ENCODE results near the gene CAMK1D.

DNA sequence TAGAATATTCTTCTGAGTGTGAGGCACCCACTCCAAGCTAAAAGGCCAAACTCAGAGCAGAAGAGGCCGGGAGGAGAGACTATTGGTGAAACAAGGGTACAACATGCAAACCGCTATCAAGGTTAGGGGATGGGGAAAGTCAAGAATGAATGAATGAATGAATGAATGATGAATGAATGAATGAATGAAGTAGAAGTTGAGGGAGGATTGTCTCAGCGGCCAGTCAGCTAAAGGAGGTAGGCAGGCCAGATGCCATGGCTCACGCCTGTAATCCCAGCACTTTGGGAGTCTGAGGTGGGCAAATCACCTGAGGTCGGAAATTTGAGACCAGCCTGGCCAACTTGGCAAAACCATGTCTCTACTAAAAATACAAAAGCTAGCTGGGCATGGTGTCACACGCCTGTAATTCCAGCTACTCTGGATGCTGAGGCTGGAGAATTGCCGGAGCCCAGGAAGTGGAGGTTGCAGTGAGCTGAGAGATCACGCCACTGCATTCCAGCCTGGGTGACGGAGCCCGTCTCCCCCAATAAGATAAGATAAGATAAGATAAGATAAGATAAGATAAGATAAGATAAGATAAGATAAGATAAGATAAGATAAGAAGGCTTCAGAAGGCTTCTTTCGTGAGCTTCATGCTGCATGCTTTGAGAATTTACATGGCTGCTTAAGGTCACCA is 401.3 kb downstream of the CAMK1D start:
- TF ChIP-seq, protein P1, sequence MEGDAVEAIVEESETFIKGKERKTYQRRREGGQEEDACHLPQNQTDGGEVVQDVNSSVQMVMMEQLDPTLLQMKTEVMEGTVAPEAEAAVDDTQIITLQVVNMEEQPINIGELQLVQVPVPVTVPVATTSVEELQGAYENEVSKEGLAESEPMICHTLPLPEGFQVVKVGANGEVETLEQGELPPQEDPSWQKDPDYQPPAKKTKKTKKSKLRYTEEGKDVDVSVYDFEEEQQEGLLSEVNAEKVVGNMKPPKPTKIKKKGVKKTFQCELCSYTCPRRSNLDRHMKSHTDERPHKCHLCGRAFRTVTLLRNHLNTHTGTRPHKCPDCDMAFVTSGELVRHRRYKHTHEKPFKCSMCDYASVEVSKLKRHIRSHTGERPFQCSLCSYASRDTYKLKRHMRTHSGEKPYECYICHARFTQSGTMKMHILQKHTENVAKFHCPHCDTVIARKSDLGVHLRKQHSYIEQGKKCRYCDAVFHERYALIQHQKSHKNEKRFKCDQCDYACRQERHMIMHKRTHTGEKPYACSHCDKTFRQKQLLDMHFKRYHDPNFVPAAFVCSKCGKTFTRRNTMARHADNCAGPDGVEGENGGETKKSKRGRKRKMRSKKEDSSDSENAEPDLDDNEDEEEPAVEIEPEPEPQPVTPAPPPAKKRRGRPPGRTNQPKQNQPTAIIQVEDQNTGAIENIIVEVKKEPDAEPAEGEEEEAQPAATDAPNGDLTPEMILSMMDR (IDR thresholded peaks at IDR 0.05; ENCODE audit: low read length): no peak
- no peak for TF ChIP-seq EZH2phosphoT487 (IDR thresholded peaks at IDR 0.05; ENCODE audit: low read length)
- TF ChIP-seq EZH2 (optimal IDR thresholded peaks at IDR 0.05; ENCODE audit: low read depth, low read length): no peak
